Measurements from ENCODE around the gene IPCEF1. TPM values are rescaled to one million over a fixed set of nuclear protein-coding genes. Genes with fewer than 3 reads are reported as not detected.
"Not testable (repeated sequence)": the region's sequence is repeated elsewhere in the genome, so short reads cannot be mapped to it uniquely, and the experiment has no call there.

Gene IPCEF1
- total RNA-seq, 1 donor from 2014 or later = 1.3 TPM

DNA sequence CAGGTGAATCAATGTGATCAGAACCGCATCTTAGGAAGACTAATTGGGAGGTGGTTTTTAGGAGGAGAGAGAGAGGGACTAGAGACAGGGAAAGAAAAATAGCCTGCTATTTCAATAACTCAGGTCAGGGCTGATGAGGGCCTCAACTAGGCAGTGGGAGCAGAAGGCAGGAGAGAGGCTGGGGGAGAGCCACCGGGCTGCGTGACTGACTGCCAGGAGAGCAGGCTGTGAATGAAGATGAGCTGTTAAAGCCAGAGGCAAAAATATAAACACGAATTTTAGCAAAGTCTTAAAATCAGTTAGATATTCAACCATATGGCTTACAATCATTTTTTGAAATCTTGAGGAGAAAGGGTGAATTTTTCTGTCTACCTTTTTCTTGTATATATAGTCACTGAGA is 149.6 kb downstream of the IPCEF1 start:
- DNase-seq = no peak
- ATAC-seq (ENCODE audit: poor library complexity) = no peak
- intact Hi-C loops (cut with DNase I) = no loop called here

DNA sequence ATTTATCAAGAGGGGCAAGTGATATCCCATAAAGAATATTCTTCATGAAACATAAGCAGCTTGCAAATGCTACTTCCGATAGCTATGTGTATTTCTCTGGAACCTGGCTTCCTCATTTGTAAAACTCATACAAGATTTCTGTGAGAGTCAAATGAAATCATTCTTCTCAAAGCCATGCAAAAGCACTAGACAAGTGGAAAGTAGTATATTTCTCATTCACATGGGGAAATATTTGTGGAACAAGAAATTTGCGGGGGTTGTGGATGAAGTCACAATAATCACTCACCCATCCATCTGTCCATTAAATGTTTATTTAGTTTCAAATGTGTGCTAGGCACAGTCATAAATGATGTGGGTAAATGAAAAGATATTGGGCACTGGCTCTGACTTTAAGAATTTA is 150.5 kb downstream of the IPCEF1 start:
- intact Hi-C loops (cut with DNase I) = no loop called here
- DNase-seq = no peak
- ATAC-seq (ENCODE audit: poor library complexity) = no peak

DNA sequence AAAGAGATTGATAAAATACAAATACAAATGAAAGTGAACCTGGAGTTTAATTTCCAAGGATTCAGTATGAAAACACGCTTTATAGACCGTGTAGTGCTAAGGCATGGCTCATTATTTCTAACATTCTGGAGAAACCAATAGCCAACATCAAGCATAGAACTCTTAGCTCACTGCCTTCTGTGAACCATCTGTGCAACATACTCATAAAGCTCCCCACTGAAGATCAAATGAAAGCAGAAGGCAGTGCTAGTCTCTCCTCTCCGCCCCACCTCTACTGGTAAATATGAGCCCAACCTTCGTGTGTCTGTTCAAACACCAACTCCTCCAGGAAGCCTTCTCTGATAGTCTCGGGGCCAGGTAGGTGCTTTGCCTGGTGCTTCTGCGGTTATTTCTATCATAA is 153.6 kb downstream of the IPCEF1 start:
- ATAC-seq (ENCODE audit: poor library complexity) (no peak), DNase-seq (no peak)
- intact Hi-C loops (cut with DNase I) = no loop called here

DNA sequence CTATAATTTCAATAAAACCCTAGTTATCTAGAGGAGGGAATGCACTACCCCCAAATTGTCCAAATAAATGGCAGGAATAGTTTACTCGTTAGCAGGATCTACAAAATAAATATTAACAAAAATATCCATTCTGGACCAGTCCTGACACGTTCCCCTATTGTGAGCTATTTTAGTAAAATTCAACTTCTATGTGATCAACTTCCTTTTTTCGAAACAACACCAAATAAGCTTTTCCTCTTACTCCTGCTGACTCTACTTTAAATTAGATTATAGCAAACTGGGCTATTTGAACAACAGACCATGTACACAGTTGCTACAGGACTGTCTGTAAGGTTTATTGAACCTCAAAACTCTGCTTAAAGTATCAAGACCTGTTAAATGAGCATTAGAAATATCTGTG is 154.3 kb downstream of the IPCEF1 start:
- peak; percentile 72 for ATAC-seq (ENCODE audit: poor library complexity)
- DNase-seq = no peak
- intact Hi-C loops (cut with DNase I) = no loop called here

DNA sequence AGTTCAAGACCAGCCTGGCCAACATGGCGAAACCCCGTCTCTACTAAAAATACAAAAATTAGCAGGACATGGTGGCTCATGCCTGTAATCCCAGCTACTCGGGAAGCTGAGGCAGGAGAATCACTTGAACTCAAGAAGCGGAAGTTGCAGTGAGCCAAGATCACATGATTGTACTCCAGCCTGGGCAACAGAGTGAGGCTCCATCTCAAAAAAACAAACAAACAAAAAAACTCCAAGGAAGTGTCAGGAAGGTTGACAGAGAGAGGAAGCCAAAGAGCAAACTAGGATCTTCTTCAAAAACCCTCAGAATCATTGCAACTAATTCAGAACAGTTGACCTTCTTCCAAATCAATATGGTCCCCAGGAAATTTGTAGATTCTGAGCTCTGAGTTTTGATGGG is 154.9 kb downstream of the IPCEF1 start:
- DNase-seq; intact Hi-C loops (cut with DNase I): not testable (repeated sequence)
- peak; percentile 62 for ATAC-seq (ENCODE audit: poor library complexity)

DNA sequence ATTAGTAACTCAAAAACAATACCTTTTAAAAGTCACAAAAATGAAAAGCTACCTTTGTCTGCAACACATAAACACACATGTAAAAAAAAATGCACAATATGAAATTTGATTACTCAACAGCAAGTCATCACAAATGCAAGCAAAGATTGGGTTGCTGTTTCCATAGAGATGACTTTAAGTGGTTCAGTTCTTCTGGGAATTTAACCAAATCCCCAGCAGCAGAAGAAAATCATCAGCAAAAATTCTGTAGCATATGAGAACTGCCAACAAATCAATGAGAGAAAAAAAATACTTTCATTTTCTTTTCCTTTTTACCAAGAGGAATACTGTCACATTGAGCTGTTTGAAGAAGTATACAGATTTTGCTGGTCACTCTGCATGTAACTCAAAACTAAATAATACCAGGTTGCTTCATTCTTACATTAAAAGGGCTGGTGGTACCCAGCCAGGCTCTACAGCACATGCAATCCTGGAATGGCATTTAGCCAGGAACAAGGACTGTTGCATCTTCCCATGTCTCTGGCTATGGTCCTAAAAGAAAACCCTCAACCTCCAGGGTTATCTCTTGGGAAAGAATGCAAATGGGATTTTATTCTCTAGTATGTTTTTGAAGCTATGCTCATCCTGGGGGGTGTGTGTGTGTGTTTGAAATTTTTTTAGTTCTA is 159.3 kb downstream of the IPCEF1 start:
- no peak for ATAC-seq (ENCODE audit: poor library complexity)
- no peak for DNase-seq
- intact Hi-C loops (cut with DNase I) = no loop called here

DNA sequence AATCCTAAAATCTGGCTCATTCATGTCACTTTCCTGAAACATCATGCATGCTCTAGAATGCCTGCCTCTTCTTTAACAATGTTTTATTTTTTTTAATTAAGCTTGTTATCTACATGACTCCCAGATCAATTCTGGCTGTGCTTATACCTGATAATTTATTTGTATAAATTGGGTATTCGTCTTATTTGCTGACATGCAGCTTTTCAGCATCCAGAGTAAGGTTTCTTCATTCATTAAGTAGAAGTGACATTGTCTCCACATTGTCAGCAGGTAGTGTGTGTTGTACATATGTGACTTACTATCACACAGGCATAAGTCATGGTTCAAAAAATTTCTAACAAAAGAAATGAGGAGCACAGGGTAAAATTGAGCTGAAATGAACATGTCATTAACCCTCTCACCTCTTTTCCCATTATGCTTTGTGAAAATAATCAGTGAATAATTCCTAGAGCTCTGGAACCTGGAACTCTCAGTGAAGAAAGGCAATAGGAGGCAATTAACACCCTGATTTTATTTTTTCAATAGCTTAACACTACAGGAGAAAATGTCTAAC is 160.2 kb downstream of the IPCEF1 start:
- ATAC-seq (ENCODE audit: poor library complexity) (no peak), DNase-seq (no peak)
- intact Hi-C loops (cut with DNase I) = no loop called here

DNA sequence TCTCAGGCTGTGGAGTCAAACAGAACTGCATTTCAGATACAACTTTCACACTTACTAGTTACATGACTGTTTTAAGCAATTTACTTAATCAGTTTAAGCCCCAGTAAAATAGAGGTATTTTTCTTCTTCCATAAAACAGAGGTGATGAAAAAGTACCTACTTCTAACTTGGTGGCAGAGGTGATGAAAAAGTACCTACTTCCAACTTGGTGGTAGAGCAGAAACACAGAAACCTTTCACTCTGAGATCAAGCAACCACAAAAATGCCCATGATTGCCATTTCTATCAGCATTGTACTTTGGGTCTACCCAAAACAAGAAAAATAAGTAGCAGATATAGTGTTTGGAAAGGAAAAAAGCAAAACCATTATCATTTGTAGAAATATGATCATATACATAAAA is 168.9 kb downstream of the IPCEF1 start:
- no peak for ATAC-seq (ENCODE audit: poor library complexity)
- intact Hi-C loops (cut with DNase I) = no loop called here
- no peak for DNase-seq

DNA sequence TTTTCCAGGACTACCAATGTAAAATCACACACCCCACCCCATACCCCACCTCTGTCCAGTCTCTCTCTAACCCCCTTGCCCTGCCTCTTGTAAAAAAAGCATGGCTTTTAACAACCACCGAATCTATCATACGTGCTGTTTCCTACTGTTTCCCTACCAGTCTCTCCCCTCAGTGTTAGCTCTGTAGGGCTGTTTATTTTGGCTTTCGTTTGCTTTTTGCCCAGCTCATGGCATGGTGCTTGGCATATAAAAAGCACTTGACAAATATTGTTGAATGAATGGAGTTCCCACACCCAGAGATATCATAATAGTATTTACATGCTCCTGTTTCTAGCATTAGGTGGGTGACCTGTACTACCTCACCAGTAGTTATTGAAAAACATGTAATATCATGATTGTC is 169.4 kb downstream of the IPCEF1 start:
- intact Hi-C loops (cut with DNase I) = no loop called here
- DNase-seq (no peak), ATAC-seq (ENCODE audit: poor library complexity) (no peak)

DNA sequence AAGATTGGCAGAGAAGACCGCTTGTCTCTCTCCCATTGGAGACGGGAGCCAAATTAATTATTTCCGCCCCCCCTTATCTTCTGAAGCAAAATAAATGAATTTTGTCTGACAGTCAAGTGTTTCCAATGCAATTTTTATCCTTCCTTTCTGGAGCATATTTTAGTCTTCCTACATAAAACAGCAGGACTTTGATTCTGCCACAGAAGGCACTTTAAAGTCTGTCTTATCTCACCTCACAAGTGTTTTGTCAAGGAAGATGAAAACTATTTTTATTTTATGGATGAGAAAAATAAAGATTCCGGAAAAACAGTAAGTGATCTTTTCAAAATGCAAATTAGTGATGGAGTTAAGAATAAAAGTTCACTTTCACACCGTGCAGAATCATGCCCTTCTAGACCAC is 177.2 kb downstream of the IPCEF1 start:
- DNase-seq = no peak
- ATAC-seq (ENCODE audit: poor library complexity) = no peak
- intact Hi-C loops (cut with DNase I) = no loop called here

DNA sequence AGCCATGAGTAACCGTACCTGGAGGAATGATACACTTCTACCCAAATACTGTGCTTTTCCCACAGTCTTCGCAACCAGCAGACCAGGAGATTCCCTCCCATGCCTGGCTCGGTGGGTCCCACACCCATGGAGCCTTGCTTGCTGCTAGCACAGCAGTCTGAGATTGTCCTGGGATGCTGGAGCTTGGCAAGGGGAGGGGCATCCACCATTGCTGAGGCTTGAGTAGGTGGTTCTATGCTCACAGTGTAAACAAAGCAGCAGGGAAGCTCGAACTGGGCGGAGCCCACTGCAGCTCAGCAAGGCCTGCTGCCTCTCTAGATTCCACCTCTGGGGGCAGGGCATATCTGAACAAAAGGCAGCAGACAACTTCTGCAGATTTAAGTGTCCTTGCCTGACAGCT is 184.2 kb downstream of the IPCEF1 start:
- intact Hi-C loops (cut with DNase I); ATAC-seq (ENCODE audit: poor library complexity); DNase-seq: not testable (repeated sequence)

DNA sequence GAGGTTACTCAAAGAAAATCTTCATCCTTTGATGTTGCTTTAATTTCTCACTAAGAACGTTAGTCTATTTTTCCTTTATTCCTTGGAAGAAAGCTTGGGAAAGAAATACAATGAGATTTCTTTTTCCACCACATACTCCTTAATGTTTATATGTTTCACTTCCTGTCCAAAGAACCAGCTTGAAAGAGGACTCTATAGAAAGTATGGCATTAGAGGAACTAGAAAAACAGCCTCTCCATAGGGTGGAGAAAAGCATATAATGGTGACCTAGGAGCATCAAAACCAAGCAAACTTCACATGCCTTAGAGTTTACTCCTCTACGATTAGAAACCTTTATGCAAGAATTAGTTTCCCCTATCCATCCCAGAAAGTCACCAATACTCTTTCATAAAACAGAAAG is 186.5 kb downstream of the IPCEF1 start:
- intact Hi-C loops (cut with DNase I) = no loop called here
- DNase-seq = no peak
- ATAC-seq (ENCODE audit: poor library complexity) = no peak

DNA sequence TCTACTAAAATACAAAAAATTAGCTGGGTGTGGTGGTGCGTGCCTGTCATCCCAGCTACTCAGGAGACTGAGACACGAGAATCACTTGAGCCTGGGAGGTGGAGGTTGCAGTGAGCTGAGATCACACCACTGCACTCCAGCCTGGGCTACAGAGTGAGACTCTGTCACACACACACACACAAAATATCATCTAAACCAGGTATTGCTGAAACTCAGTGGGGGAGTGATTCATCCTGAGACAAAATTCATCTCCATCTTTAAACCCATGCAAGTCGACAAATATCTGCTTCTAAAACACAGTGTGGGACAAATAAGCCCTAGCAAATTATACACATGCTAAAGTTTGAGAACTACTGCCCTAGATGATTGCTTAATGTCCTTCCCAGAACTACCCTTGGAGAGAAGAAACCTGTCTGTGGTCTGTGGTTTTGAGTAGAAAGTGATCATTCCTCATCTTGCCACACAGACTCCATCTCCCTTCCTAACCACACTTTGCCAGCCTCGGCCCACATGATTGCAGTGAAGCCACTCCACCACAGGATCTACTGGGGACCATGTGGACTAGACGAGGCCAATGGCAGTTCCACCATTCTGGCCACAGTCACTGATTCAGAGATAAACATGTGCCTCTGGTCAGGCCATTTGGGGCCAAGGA is 187.3 kb downstream of the IPCEF1 start:
- no peak for ATAC-seq (ENCODE audit: poor library complexity)
- no peak for DNase-seq
- intact Hi-C loops (cut with DNase I) = no loop called here

DNA sequence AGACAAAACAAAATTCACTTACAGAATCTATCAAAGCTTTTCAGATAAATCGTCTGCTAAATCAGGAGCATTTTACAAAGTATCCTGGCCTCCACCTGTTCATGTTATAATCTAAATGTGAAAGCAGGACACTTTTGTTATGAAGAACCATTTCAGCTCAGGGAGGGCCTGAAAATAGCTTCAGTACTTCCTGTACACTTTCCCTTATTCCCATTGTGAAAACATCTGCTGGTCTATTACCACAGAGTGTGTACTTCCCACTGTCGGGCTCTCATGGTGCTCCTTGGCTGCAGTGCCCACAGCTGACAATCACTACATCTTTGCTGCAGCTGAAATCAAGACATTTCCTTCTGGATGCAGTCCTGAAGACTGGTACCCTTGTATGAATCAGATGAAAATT is 189.5 kb downstream of the IPCEF1 start:
- intact Hi-C loops (cut with DNase I) = no loop called here
- ATAC-seq (ENCODE audit: poor library complexity) = peak; percentile 74
- DNase-seq = no peak

DNA sequence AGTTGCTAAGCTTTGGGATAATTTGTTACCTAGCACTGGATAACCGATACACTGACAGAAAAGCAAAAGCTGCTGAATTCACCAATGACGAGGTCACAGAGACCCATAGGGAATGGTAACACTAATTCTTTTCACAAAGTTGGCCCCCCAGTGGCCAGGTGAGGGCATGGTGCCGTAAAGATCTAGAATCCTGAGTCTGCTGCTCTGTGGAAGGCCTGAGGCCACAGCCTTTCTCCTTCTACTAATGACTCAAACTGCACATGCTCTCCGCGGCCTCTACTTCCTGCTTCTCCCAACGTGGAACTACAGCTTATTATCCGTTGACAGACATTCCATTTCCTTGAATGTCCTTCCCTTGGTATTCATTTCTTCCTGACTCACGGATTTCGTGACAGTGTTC is 190.5 kb downstream of the IPCEF1 start:
- no peak for ATAC-seq (ENCODE audit: poor library complexity)
- intact Hi-C loops (cut with DNase I) = no loop called here
- DNase-seq = no peak

DNA sequence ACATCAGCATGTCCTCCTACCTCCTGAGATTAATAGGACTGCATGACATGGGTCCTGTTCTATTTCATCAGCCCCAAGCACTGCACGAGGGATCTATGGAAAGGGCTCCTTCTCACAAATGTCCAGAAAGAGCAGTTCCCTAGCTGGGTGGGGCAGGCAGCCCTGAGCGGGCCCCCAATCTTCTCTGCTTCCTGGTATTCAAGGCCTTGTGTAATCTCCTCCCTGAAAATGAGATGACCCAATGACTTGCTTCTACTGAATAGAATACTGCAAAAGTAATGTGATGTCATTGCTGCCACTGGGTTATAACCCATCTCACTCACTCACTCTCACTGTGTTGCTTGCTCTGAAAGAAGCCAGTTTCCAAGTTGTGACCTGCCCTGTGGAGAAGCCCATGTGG is 191.1 kb downstream of the IPCEF1 start:
- ATAC-seq (ENCODE audit: poor library complexity) = peak; percentile 8
- no peak for DNase-seq
- intact Hi-C loops (cut with DNase I) = no loop called here

DNA sequence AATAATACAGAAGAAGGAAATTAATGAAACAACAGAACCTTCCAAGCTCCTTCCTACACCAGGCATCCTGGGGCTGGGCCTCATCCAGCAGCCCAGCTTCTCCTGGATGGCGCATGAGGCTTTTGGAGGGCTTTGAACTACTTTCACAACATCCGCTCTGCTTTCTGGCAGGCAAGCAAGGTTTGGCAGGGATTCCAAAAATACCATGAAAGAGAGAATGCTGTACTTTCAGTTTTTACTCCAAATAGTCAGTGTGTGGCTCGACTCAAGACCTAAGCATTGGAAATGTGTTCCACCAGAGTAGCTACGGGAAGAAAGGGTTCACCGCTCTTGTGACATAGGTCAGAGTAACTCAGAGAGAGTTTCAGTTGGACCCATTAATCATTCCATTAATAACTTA is 192.2 kb downstream of the IPCEF1 start:
- DNase-seq = peak; percentile 61
- ATAC-seq (ENCODE audit: poor library complexity) = peak; percentile 56
- intact Hi-C loops (cut with DNase I) = no loop called here

DNA sequence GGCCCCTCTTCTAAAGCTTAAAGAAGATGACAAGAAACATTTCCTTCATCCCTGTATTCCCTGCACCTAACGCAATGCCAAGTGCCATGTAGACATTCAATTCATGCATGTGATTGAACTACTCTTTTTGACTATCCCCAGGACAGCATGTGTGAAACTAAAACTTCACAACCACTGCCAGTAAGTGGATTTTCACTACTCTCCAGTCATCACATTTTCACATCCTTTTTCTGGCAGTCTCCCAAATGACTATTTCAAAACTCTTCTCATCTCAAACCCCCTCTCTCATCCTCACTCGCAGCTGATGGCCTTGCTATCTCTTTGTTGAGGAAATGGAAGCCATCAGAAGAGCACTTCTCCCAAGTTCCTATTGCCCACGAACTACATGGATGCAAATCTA is 194.9 kb downstream of the IPCEF1 start:
- DNase-seq (no peak), ATAC-seq (ENCODE audit: poor library complexity) (peak; percentile 29)
- intact Hi-C loops (cut with DNase I) = no loop called here

DNA sequence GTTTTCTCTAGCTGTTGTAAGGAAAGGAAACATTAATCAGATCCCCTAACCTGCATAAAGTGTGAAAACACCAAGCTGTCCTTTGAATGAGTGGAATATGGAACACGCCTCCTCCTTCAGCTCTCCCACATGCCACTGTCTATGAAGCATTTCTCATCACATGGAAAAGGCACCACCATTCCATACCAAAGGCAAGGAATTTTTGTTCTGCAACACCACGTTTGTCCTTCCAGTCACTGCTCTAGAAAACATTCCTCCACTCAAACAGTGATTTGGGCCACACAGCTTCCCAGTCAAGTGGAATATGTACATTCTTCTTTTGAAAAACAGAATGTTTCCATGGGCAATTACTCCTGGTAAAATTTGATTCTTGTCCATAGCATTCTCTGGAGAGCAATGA is 197.5 kb downstream of the IPCEF1 start:
- ATAC-seq (ENCODE audit: poor library complexity) (no peak), DNase-seq (no peak)
- intact Hi-C loops (cut with DNase I) = loop anchor here (5.0 kb wide), 1 partner anchor 118 kb away; no protein-coding TSS in a partner anchor

DNA sequence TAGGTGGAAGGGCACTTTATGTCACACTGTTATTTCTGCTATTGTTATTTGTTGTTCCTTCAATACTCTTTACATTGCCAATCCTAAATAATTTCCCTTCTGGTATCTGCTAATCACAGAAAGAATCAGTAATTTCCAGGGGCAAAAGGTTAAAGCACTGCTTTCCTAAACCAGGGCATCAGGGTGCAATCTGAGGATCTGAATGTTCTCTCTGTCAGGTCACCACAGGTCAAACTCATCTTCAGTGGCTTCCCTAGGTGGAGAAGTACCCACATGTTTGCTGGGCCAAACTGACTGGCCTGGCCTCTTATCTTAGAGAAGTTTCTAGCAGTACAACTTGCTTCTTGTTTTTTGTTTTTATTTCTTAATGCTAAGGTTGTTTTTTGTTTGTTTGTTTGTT is 198.9 kb downstream of the IPCEF1 start:
- ATAC-seq (ENCODE audit: poor library complexity) = no peak
- intact Hi-C loops (cut with DNase I) = loop anchor here (5.0 kb wide), 1 partner anchor 120 kb away; no protein-coding TSS in a partner anchor
- no peak for DNase-seq
